SH-SY5Y (cell line): ENCODE data around the gene TRIAP1.

Source experiments
- GATA2 ChIP-seq: IDR thresholded peaks from 2 replicates; pipeline ENCODE4 v1.6.1; 2011; ENCODE audit warnings: mild to moderate bottlenecking, low read depth, low read length
- GATA3 ChIP-seq: IDR thresholded peaks from 2 replicates; pipeline ENCODE4 v1.6.1; 2011; ENCODE audit warnings: low read depth, mild to moderate bottlenecking, low read length, moderate library complexity

DNA sequence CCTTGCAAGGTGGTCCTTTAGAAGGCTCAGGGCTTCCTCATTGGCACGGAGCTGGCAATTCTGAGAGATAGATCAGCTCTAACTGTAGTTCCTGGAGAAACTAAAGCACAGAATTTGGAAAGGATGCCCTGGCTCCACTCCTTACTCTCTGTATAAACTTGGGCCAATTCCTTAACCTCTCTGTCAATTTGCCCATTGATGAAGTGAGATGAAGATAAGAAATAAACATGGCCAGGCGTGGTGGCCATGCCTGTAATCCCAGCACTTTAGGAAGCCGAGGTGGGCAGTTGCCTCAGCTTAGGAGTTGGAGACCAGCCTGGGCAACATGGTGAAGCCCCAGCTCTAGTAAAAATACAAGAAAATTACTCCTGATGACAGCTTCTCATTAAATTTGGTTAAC is 42.3 kb downstream of the TRIAP1 start:
- TF ChIP-seq GATA2: no peak
- no peak for TF ChIP-seq GATA3
